Body of pancreas (tissue), 4 donors: ENCODE results near the gene SH2D3C. TPM values are rescaled to one million over a fixed set of nuclear protein-coding genes. Genes with fewer than 3 reads are reported as not detected.
"Not testable (repeated sequence)": the region's sequence is repeated elsewhere in the genome, so short reads cannot be mapped to it uniquely, and the experiment has no call there.

Experiments used
- ATAC-seq: fragments of 150-250 bp; one replicate; pipeline ENCODE4 v1.9.1; 2016
- DNase-seq, 4 donors: peaks; one replicate each; pipeline ENCODE4 v3.0.0-alpha.2; 2019
- H3K27ac ChIP-seq, 4 donors: fragments of 200-600 bp; sonication (generic); 1 replicate in 3 of 4; 2 replicates in 1 of 4; pipeline versions ENCODE4 v1.5.1 to v1.6.1; 2016 to 2019; ENCODE audit warnings: mild to moderate bottlenecking in 1 of 4, mixed read lengths in 1 of 4, moderate library complexity in 1 of 4
- H3K27me3 ChIP-seq, 2 donors: fragments of 200-600 bp; sonication (generic); one replicate each; pipeline ENCODE4 v1.6.0; 2016; ENCODE audit warnings: mild to moderate bottlenecking in 1 of 2
- H3K36me3 ChIP-seq, 2 donors: fragments of 200-600 bp; sonication (generic); replicated peaks in 1 of 2; 2 replicates each; pipeline ENCODE4 v1.5.1; 2016; ENCODE audit warnings: low read depth in 2 of 2; ENCODE audit not compliant: insufficient read depth in 1 of 2
- H3K4me1 ChIP-seq: fragments of 200-600 bp; sonication (generic); one replicate; pipeline ENCODE4 v1.6.0; 2016
- H3K4me3 ChIP-seq, 2 donors: fragments of 200-600 bp; sonication (generic); 1 replicate in 1 of 2; 2 replicates in 1 of 2; pipeline ENCODE4 v1.5.1; 2016 to 2019
- H3K9me3 ChIP-seq, 3 donors: fragments of 200-600 bp; sonication (generic); 1 replicate in 2 of 3; 2 replicates in 1 of 3; pipeline ENCODE4 v1.5.1; 2016
- CTCF ChIP-seq, 7 experiments: fragments of 450-650 bp in 4 of 7; fragments of 200-600 bp in 3 of 7; sonication (generic) in 3 of 7; IDR thresholded peaks; one replicate each; pipeline ENCODE4 v1.5.1; 2016 to 2019; ENCODE audit warnings: antibody characterized with exemption in 7 of 7
- POLR2A ChIP-seq, 3 donors: fragments of 450-650 bp; IDR thresholded peaks; one replicate each; pipeline ENCODE4 v1.6.1; 2016; ENCODE audit warnings: antibody characterized with exemption in 3 of 3, mild to moderate bottlenecking in 2 of 3
- WGBS, 2 donors: methylation state at CpG; one replicate each; pipeline ENCODE4 v1.1.5; 2017; 5-methylcytosine and 5-hydroxymethylcytosine counted together
- intact Hi-C: fragments of 100-400 bp; cut with DNase I; formaldehyde crosslinking; loops from one replicate; pipeline ENCODE4 v1.15.1; 2023
- total RNA-seq, 2 donors: library from RNA; depleted of rRNA; stranded (reverse); fragments of >200 nt; gene quantifications; one replicate each; pipeline ENCODE4 v1.1.0, GENCODE V29; 2016

SH2D3C gene
- total RNA-seq, 2 donors from 2014 or later, result 3.3 to 4.2 TPM

- H3K9me3 ChIP-seq, result no peaks in the 10 kb centered on the region
- H3K4me3 ChIP-seq, result peak within 1 kb of the TSS; percentile 77 to 84
- H3K36me3 ChIP-seq, result peaks cover 15 to 19% of the 10 kb centered on the region in 2 donors
- 0% methylated on average over 15 to 69 of the region's 75 CpGs for WGBS, 2 donors
- intact Hi-C loops, result no loop called here
- H3K27ac ChIP-seq, result peak within 1 kb of the TSS; percentile 89 to 97 (median 95)
- TF ChIP-seq CTCF (IDR thresholded peaks at IDR 0.05), result no peak
- peak; percentile 71 to 88 (median 76) for TF ChIP-seq POLR2A (IDR thresholded peaks at IDR 0.05)
- ATAC-seq, result peak; percentile 81
- peak; percentile 92 to 93 (median 93) for DNase-seq
- H3K27me3 ChIP-seq, result no peaks in the 10 kb centered on the region
- H3K4me1 ChIP-seq, result peaks cover 54% of the 10 kb centered on the region
Measured at GRCh38 chr9:127785933-127786772, 7.7 kb upstream of the SH2D3C start, which contains the start of gene CDK9. CDK9 (plus strand) TSS chr9:127786034; CDS start chr9:127786149, 115 bp downstream.

- intact Hi-C loops, result no loop called here
- Histone ChIP-seq H3K27me3 (no peaks in the 10 kb centered on the region), H3K27ac (peak overlapping the region; percentile 89 to 97 (median 95)), H3K36me3 (peaks cover 15 to 18% of the 10 kb centered on the region in 2 donors), H3K4me1 (peaks cover 46% of the 10 kb centered on the region), H3K4me3 (peak overlapping the region; percentile 50 to 58), H3K9me3 (no peaks in the 10 kb centered on the region)
- DNase-seq (peak; percentile 84 to 90 (median 86)), ATAC-seq (peak; percentile 78)
- TF ChIP-seq POLR2A (IDR thresholded peaks at IDR 0.05), result no peak
- TF ChIP-seq CTCF (IDR thresholded peaks at IDR 0.05), result peak; percentile 84 to 97 (median 89)
- 0% methylated on average over 11 to 103 of the region's 123 CpGs for WGBS, 2 donors
Measured at GRCh38 chr9:127785023-127785932, 6.8 kb upstream of the SH2D3C start.

GRCh38 chr9:127783111-127784008, 4.9 kb upstream of the SH2D3C start:
- no peak for TF ChIP-seq CTCF (IDR thresholded peaks at IDR 0.05)
- no peak for TF ChIP-seq POLR2A (IDR thresholded peaks at IDR 0.05)
- no peaks in the 10 kb centered on the region for H3K27me3 ChIP-seq
- H3K36me3 ChIP-seq, result peaks cover 6 to 10% of the 10 kb centered on the region in 2 donors
- H3K9me3 ChIP-seq, result no peaks in the 10 kb centered on the region
- intact Hi-C loops, result loop anchor here (5.0 kb wide), 1 partner anchor 51 kb away; no protein-coding TSS in a partner anchor
- no peak for ATAC-seq
- peak overlapping the region in 2 of 4 donors; percentile 37 to 61 for H3K27ac ChIP-seq
- 69 to 86% methylated on average over 14 to 20 of the region's 20 CpGs for WGBS, 2 donors
- no peak overlapping the region for H3K4me3 ChIP-seq
- DNase-seq, result peak in 1 of 4 donors; percentile 69
- peaks cover 27% of the 10 kb centered on the region for H3K4me1 ChIP-seq

- 86 to 97% methylated on average over 4 of the region's 4 CpGs for WGBS, 2 donors
- intact Hi-C loops, result loop anchor here (5.0 kb wide), 1 partner anchor 50 kb away; no protein-coding TSS in a partner anchor
- Histone ChIP-seq H3K4me3 (no peak overlapping the region), H3K9me3 (no peaks in the 10 kb centered on the region), H3K4me1 (peaks cover 11% of the 10 kb centered on the region), H3K27ac (no peak overlapping the region), H3K27me3 (no peaks in the 10 kb centered on the region), H3K36me3 (no peaks in the 10 kb centered on the region)
- ATAC-seq (no peak), DNase-seq (no peak)
- TF ChIP-seq POLR2A (IDR thresholded peaks at IDR 0.05) (no peak), CTCF (IDR thresholded peaks at IDR 0.05) (no peak)
Measured at GRCh38 chr9:127781806-127782205, 3.3 kb upstream of the SH2D3C start.

GRCh38 chr9:127780909-127781308, 2.4 kb upstream of the SH2D3C start:
- not testable (repeated sequence) for ATAC-seq

More at GRCh38 chr9:127780909-127781308, 2.4 kb upstream of the SH2D3C start:
- H3K27ac ChIP-seq, H3K4me3 ChIP-seq, H3K4me1 ChIP-seq, H3K27me3 ChIP-seq, H3K36me3 ChIP-seq, H3K9me3 ChIP-seq, DNase-seq: not testable (repeated sequence)
- intact Hi-C loops, result loop anchor here (5.0 kb wide), 1 partner anchor 49 kb away; no protein-coding TSS in a partner anchor
- WGBS, 2 donors, result 91 to 92% methylated on average over 9 of the region's 9 CpGs
